Measurements from ENCODE around the gene ZNF423. TPM values are rescaled to one million over a fixed set of nuclear protein-coding genes. Genes with fewer than 3 reads are reported as not detected.

ZNF423 gene
- total RNA-seq, 2 experiments from 2014 or later = not detected

GRCh38 chr16:49459953-49460735 is 395.8 kb downstream of the ZNF423 start:
- no peaks in the 10 kb centered on the region for H3K27me3 Mint-ChIP-seq
- H3K4me3 Mint-ChIP-seq = no peak overlapping the region
- ATAC-seq (no peak), DNase-seq (no peak)
- CTCF ChIA-PET = no interaction called here
- H3K9me3 Mint-ChIP-seq = no peaks in the 10 kb centered on the region
- TF ChIP-seq, protein P1, sequence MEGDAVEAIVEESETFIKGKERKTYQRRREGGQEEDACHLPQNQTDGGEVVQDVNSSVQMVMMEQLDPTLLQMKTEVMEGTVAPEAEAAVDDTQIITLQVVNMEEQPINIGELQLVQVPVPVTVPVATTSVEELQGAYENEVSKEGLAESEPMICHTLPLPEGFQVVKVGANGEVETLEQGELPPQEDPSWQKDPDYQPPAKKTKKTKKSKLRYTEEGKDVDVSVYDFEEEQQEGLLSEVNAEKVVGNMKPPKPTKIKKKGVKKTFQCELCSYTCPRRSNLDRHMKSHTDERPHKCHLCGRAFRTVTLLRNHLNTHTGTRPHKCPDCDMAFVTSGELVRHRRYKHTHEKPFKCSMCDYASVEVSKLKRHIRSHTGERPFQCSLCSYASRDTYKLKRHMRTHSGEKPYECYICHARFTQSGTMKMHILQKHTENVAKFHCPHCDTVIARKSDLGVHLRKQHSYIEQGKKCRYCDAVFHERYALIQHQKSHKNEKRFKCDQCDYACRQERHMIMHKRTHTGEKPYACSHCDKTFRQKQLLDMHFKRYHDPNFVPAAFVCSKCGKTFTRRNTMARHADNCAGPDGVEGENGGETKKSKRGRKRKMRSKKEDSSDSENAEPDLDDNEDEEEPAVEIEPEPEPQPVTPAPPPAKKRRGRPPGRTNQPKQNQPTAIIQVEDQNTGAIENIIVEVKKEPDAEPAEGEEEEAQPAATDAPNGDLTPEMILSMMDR (IDR thresholded peaks at IDR 0.05) = no peak
- peak overlapping the region; percentile 20 for H3K27ac Mint-ChIP-seq
- no peaks in the 10 kb centered on the region for H3K36me3 Mint-ChIP-seq (ENCODE audit: low read depth)
- peaks cover 36% of the 10 kb centered on the region for H3K4me1 Mint-ChIP-seq (ENCODE audit: low read depth)
- POLR2A ChIA-PET = interaction anchor here (1.0 to 1.2 kb wide), 2 partner anchors 11 to 120 kb away, joined by 3 read pairs; no protein-coding TSS in a partner anchor
- intact Hi-C loops (cut with micrococcal nuclease) = no loop called here

- no peak overlapping the region for H3K27ac Mint-ChIP-seq
- H3K4me3 Mint-ChIP-seq = no peak overlapping the region
- ATAC-seq (no peak), DNase-seq (no peak)
- H3K27me3 Mint-ChIP-seq = no peaks in the 10 kb centered on the region
- H3K4me1 Mint-ChIP-seq (ENCODE audit: low read depth) = peaks cover 26% of the 10 kb centered on the region
- ChIA-PET POLR2A (no interaction called here), CTCF (no interaction called here)
- H3K9me3 Mint-ChIP-seq = no peaks in the 10 kb centered on the region
- intact Hi-C loops (cut with micrococcal nuclease) = no loop called here
- TF ChIP-seq, protein P1 (IDR thresholded peaks at IDR 0.05) = no peak
- H3K36me3 Mint-ChIP-seq (ENCODE audit: low read depth) = no peaks in the 10 kb centered on the region
These were observed 397.1 kb downstream of the ZNF423 start for GRCh38 chr16:49458656-49459445.

- DNase-seq = no peak
- Mint-ChIP-seq H3K27ac (no peak overlapping the region), H3K36me3 (ENCODE audit: low read depth) (no peaks in the 10 kb centered on the region)
These were observed 397.7 kb downstream of the ZNF423 start for GRCh38 chr16:49458243-49458642.

GRCh38 chr16:49457196-49457595 is 398.7 kb downstream of the ZNF423 start:
- CTCF ChIA-PET = no interaction called here
- no peak overlapping the region for H3K4me3 Mint-ChIP-seq
- no peak overlapping the region for H3K27ac Mint-ChIP-seq
- H3K27me3 Mint-ChIP-seq = no peaks in the 10 kb centered on the region
- TF ChIP-seq, protein P1 (IDR thresholded peaks at IDR 0.05) = no peak
- ATAC-seq (no peak), DNase-seq (no peak)
- H3K36me3 Mint-ChIP-seq (ENCODE audit: low read depth) = no peaks in the 10 kb centered on the region
- intact Hi-C loops (cut with micrococcal nuclease) = no loop called here
- no peaks in the 10 kb centered on the region for H3K9me3 Mint-ChIP-seq
- peaks cover 11% of the 10 kb centered on the region for H3K4me1 Mint-ChIP-seq (ENCODE audit: low read depth)
- POLR2A ChIA-PET = no interaction called here

More at GRCh38 chr16:49458243-49458642, 397.7 kb downstream of the ZNF423 start:
- Mint-ChIP-seq H3K27me3 (no peaks in the 10 kb centered on the region), H3K9me3 (no peaks in the 10 kb centered on the region), H3K4me3 (no peak overlapping the region), H3K4me1 (ENCODE audit: low read depth) (peaks cover 21% of the 10 kb centered on the region)
- POLR2A ChIA-PET = no interaction called here
- TF ChIP-seq, protein P1 (IDR thresholded peaks at IDR 0.05) = no peak
- no peak for ATAC-seq
- CTCF ChIA-PET = no interaction called here
- intact Hi-C loops (cut with micrococcal nuclease) = no loop called here

DNA sequence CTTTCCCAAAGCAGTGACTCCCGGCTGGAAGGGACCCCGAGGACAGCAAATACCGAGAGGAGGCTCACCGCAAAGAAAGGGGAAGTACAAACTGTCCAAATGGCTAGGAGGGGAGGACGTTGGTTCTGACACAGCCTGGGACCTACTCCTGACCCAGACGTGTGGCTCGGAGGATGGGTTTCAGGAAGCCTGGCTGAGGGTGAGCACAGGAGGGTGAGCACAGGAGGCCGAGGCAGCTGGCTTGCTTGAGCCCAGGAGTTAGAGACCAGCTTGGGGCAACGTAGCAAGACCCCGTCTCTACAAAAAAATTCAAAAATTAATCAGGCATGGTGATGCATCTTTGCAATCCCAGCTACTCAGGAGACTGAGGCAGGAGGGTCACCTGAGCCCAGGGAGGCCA is 399.1 kb downstream of the ZNF423 start:
- Mint-ChIP-seq H3K4me3 (no peak overlapping the region), H3K27me3 (no peaks in the 10 kb centered on the region), H3K9me3 (no peaks in the 10 kb centered on the region), H3K36me3 (ENCODE audit: low read depth) (no peaks in the 10 kb centered on the region), H3K4me1 (ENCODE audit: low read depth) (peaks cover 6% of the 10 kb centered on the region), H3K27ac (no peak overlapping the region)
- TF ChIP-seq, protein P1 (IDR thresholded peaks at IDR 0.05) = no peak
- ChIA-PET POLR2A (no interaction called here), CTCF (no interaction called here)
- intact Hi-C loops (cut with micrococcal nuclease) = no loop called here
- ATAC-seq (no peak), DNase-seq (no peak)

Data from activated CD8-positive, alpha-beta T cell treated with anti-CD3 and anti-CD28 coated beads for 36 hours (primary cell).